Loucy (cell line): Measurements from ENCODE around the gene CIITA.

Experiments used
- H2AFZ ChIP-seq: fragments of 200-600 bp; sonication (generic); 2 replicates; pipeline ENCODE4 v1.6.0; 2016; ENCODE audit warnings: antibody characterized with exemption, mild to moderate bottlenecking, low read length, moderate library complexity
- H3F3A ChIP-seq: fragments of 200-600 bp; 2 replicates; pipeline ENCODE4 v1.6.0; 2016; ENCODE audit warnings: antibody characterized with exemption, low read depth, mild to moderate bottlenecking
- H3K27me3 ChIP-seq: fragments of 200-600 bp; sonication (generic); 2 replicates; pipeline ENCODE4 v1.6.1; 2014; ENCODE audit warnings: low read length, mild to moderate bottlenecking; ENCODE audit not compliant: insufficient read depth, poor library complexity, severe bottlenecking
- H3K36me3 ChIP-seq: fragments of 200-600 bp; sonication (generic); 2 replicates; pipeline ENCODE4 v1.6.1; 2016; ENCODE audit warnings: low read length; ENCODE audit not compliant: insufficient read depth
- H3K4me1 ChIP-seq: fragments of 200-600 bp; sonication (generic); 2 replicates; pipeline ENCODE4 v1.5.1; 2014; ENCODE audit warnings: low read length, mild to moderate bottlenecking; ENCODE audit not compliant: insufficient read depth, poor library complexity, severe bottlenecking
- H3K4me2 ChIP-seq: fragments of 200-600 bp; sonication (generic); 2 replicates; pipeline ENCODE4 v1.6.0; 2014; ENCODE audit warnings: antibody characterized with exemption, low read length, low read depth, mild to moderate bottlenecking; ENCODE audit not compliant: poor library complexity, severe bottlenecking
- H3K4me3 ChIP-seq: fragments of 200-600 bp; sonication (generic); 2 replicates; pipeline ENCODE4 v1.5.1; 2014; ENCODE audit warnings: low read length, mild to moderate bottlenecking, mixed read lengths; ENCODE audit not compliant: poor library complexity, severe bottlenecking
- H3K79me2 ChIP-seq: fragments of 200-600 bp; sonication (generic); 2 replicates; pipeline ENCODE4 v1.6.1; 2014; ENCODE audit warnings: low read length; ENCODE audit not compliant: insufficient read depth
- H3K9ac ChIP-seq: fragments of 200-600 bp; sonication (generic); 2 replicates; pipeline ENCODE4 v1.6.0; 2014; ENCODE audit warnings: mild to moderate bottlenecking, low read depth, low read length, moderate library complexity; ENCODE audit not compliant: poor library complexity, severe bottlenecking
- H3K9me2 ChIP-seq: fragments of 200-600 bp; sonication (generic); replicated peaks from 2 replicates; pipeline ENCODE4 v1.6.1; 2016; ENCODE audit warnings: low read depth, low read length, mixed read lengths
- H3K9me3 ChIP-seq: fragments of 200-600 bp; sonication (generic); 2 replicates; pipeline ENCODE4 v1.6.1; 2014; ENCODE audit warnings: mild to moderate bottlenecking, antibody characterized with exemption, low read length, low read depth; ENCODE audit not compliant: insufficient read depth
- H4K20me1 ChIP-seq: fragments of 200-600 bp; sonication (generic); 2 replicates; pipeline ENCODE4 v1.6.0; 2014; ENCODE audit warnings: antibody characterized with exemption, low read length, mild to moderate bottlenecking; ENCODE audit not compliant: insufficient read depth, poor library complexity, severe bottlenecking
- CTCF ChIP-seq: fragments of 200-600 bp; sonication (generic); conservative IDR thresholded peaks from 2 replicates; pipeline ENCODE4 v1.5.1; 2014; ENCODE audit warnings: mild to moderate bottlenecking, antibody characterized with exemption, low read length
- EZH2phosphoT487 ChIP-seq: fragments of 200-600 bp; IDR thresholded peaks from 2 replicates; pipeline ENCODE4 v1.6.1; 2018; ENCODE audit warnings: antibody characterized with exemption, mild to moderate bottlenecking, moderate library complexity, borderline replicate concordance

Gene CIITA

GRCh38 chr16:10849736-10850477 is 27.1 kb upstream of the CIITA start:
- Histone ChIP-seq H2AFZ (no peak overlapping the region), H3K9me2 (no peaks in the 10 kb centered on the region), H3K4me1 (no peaks in the 10 kb centered on the region), H3K4me3 (no peak overlapping the region), H3K9me3 (no peaks in the 10 kb centered on the region), H3K36me3 (no peaks in the 10 kb centered on the region), H3K79me2 (no peaks in the 10 kb centered on the region), H4K20me1 (no peaks in the 10 kb centered on the region), H3K27me3 (no peaks in the 10 kb centered on the region), H3K9ac (no peak overlapping the region), H3F3A (no peaks in the 10 kb centered on the region), H3K4me2 (no peak overlapping the region)
- no peak for TF ChIP-seq CTCF
- TF ChIP-seq EZH2phosphoT487, result no peak

DNA sequence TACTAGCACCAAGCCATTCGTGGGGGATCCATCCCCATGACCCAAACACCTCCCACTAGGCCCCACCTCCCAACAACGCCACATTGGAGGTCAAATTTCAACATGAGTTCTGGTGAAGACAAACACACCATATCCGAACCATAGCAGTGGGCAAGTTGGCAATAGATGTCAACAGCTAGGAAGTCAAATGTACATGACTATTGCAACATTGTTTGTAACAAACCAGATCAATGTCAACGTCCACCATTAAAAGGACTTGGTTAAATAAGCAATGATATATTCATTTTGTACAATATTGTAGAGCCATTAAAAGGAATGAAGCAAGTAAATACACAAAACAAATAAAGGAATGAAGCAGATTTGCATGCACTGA is 26.5 kb upstream of the CIITA start:
- Histone ChIP-seq H2AFZ (no peak overlapping the region), H3K36me3 (no peaks in the 10 kb centered on the region), H3F3A (no peaks in the 10 kb centered on the region), H3K9ac (no peak overlapping the region), H3K9me3 (no peaks in the 10 kb centered on the region), H4K20me1 (no peaks in the 10 kb centered on the region), H3K79me2 (no peaks in the 10 kb centered on the region), H3K9me2 (no peaks in the 10 kb centered on the region), H3K4me2 (no peak overlapping the region), H3K27me3 (no peaks in the 10 kb centered on the region), H3K4me3 (no peak overlapping the region), H3K4me1 (no peaks in the 10 kb centered on the region)
- no peak for TF ChIP-seq CTCF
- no peak for TF ChIP-seq EZH2phosphoT487

DNA sequence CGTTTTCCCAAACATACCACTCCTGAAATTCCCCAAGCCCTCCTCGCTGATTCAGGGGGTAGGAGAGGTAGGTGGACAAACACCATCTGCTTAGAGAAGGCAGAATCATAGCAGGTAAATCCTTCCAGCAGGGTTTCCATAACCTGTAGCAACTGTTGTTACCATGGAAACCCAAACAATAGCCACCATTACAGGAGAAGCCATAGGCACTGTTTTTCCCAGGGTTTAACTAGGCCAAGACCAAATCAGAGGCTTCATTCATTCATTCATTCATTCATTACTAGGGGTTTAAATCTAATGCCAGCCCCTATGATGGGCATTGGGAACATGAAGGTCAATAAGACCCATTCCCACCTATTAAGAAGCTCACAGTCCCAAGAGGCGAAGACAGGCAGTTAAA is 25.5 kb upstream of the CIITA start:
- no peak overlapping the region for H3K9ac ChIP-seq

More for the DNA sequence above, 25.5 kb upstream of the CIITA start:
- Histone ChIP-seq H3K4me3 (no peak overlapping the region), H3F3A (no peaks in the 10 kb centered on the region), H3K4me2 (no peak overlapping the region), H4K20me1 (no peaks in the 10 kb centered on the region), H2AFZ (no peak overlapping the region), H3K36me3 (no peaks in the 10 kb centered on the region), H3K9me3 (no peaks in the 10 kb centered on the region), H3K9me2 (no peaks in the 10 kb centered on the region), H3K4me1 (no peaks in the 10 kb centered on the region), H3K79me2 (no peaks in the 10 kb centered on the region), H3K27me3 (no peaks in the 10 kb centered on the region)
- TF ChIP-seq EZH2phosphoT487, result no peak
- TF ChIP-seq CTCF, result no peak
